HG03039 (cell line): ENCODE data around the gene TSPAN18.

Experiments used
- ATAC-seq: cut with Tn5 transposase; IDR thresholded peaks from one replicate; pipeline ENCODE4 v1.9.1; 2021; ENCODE audit warnings: mild to moderate bottlenecking, moderate library complexity; ENCODE audit not compliant: unreplicated experiment

The TSPAN18 gene

GRCh38 chr11:44736791-44737190, 10.0 kb downstream of the TSPAN18 start:
- ATAC-seq: no peak

- no peak for ATAC-seq
Observed at GRCh38 chr11:44737245-44738085, 10.7 kb downstream of the TSPAN18 start.

- no peak for ATAC-seq
Observed at GRCh38 chr11:44738791-44739190, 12.0 kb downstream of the TSPAN18 start.

- ATAC-seq: no peak
Observed at GRCh38 chr11:44740967-44741366, 14.2 kb downstream of the TSPAN18 start.

GRCh38 chr11:44741976-44742375, 15.2 kb downstream of the TSPAN18 start:
- ATAC-seq: no peak

- no peak for ATAC-seq
Observed at GRCh38 chr11:44742508-44743246, 15.9 kb downstream of the TSPAN18 start.

- no peak for ATAC-seq
Observed at GRCh38 chr11:44743326-44743725, 16.6 kb downstream of the TSPAN18 start.

- no peak for ATAC-seq
Observed at GRCh38 chr11:44743959-44744557, 17.3 kb downstream of the TSPAN18 start.

GRCh38 chr11:44746894-44747293, 20.1 kb downstream of the TSPAN18 start:
- no peak for ATAC-seq

GRCh38 chr11:44747316-44747715, 20.6 kb downstream of the TSPAN18 start:
- ATAC-seq: no peak

GRCh38 chr11:44747836-44748235, 21.1 kb downstream of the TSPAN18 start:
- no peak for ATAC-seq

- no peak for ATAC-seq
Observed at GRCh38 chr11:44748606-44749005, 21.8 kb downstream of the TSPAN18 start.

GRCh38 chr11:44749189-44749588, 22.4 kb downstream of the TSPAN18 start:
- ATAC-seq: no peak

- no peak for ATAC-seq
Observed at GRCh38 chr11:44750551-44751465, 24.0 kb downstream of the TSPAN18 start.

GRCh38 chr11:44752300-44752699, 25.5 kb downstream of the TSPAN18 start:
- ATAC-seq: no peak

- ATAC-seq: no peak
Observed at GRCh38 chr11:44752713-44753112, 26.0 kb downstream of the TSPAN18 start.

- ATAC-seq: no peak
Observed at GRCh38 chr11:44753961-44754645, 27.3 kb downstream of the TSPAN18 start.

- ATAC-seq: no peak
Observed at GRCh38 chr11:44754876-44755555, 28.3 kb downstream of the TSPAN18 start.
